Measurements from ENCODE around the gene SLC47A1.
"Not testable (repeated sequence)": the region's sequence is repeated elsewhere in the genome, so short reads cannot be mapped to it uniquely, and the experiment has no call there.

Gene SLC47A1

DNA sequence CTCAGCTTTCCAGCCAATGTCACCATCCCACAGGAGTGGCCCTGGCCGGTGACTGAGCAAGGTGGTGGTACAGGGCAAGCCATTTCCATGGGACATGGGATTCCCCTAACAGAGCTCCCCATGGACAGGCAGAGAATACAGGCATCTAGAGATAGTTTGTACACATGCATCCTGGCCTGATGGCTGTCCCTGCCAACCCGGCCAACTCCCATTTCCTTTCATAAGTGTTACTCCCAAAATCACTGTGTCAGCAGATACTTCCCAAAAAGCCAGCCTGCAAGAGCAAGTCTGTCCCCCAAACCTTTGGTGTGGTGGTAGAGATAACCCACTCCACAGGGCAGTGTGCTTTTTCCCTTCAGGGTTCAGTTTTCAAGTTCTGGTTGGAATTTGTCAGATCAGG lies 32.4 kb upstream of the SLC47A1 start:
- H3K4me3 ChIP-seq (ENCODE audit: severe bottlenecking), result no peak overlapping the region
- no peak overlapping the region for H3K27ac ChIP-seq (ENCODE audit: poor library complexity, severe bottlenecking)
- no peaks in the 10 kb centered on the region for H3K9me3 ChIP-seq (ENCODE audit: severe bottlenecking)
- H3K36me3 ChIP-seq (ENCODE audit: low read depth), result no peaks in the 10 kb centered on the region
- no peak for TF ChIP-seq CTCF (IDR thresholded peaks at IDR 0.05; ENCODE audit: poor library complexity, severe bottlenecking)
- ATAC-seq (ENCODE audit: low read depth) (no peak), DNase-seq (ENCODE audit: low spot score) (no peak)
- no peaks in the 10 kb centered on the region for H3K27me3 ChIP-seq (ENCODE audit: insufficient read depth, poor library complexity, severe bottlenecking)
- H3K4me1 ChIP-seq (ENCODE audit: insufficient read depth, poor library complexity, severe bottlenecking), result no peaks in the 10 kb centered on the region

DNA sequence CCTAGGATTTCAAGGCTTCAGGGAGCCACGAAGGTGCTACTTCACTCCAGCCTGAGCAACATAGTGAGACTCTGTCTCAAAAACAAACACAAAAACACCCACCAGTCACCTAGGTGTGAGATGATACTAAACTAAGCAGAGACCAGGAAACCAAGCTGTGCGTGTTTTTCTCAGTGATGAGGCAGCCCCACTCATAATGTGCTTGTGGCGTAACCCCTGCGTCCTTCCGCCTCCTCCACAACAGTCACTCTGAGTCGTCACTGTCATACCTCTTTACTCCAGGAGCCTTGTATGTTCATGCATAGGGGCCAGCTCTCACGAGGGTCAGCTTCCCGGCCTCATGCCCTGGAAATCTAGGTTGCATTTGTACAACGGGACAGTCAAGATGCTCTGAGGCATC lies 31.1 kb upstream of the SLC47A1 start:
- no peak overlapping the region for H3K27ac ChIP-seq (ENCODE audit: poor library complexity, severe bottlenecking)
- no peaks in the 10 kb centered on the region for H3K36me3 ChIP-seq (ENCODE audit: low read depth)
- no peak for ATAC-seq (ENCODE audit: low read depth)
- DNase-seq (ENCODE audit: low spot score), result no peak
- H3K27me3 ChIP-seq (ENCODE audit: insufficient read depth, poor library complexity, severe bottlenecking), result no peaks in the 10 kb centered on the region
- TF ChIP-seq CTCF (IDR thresholded peaks at IDR 0.05; ENCODE audit: poor library complexity, severe bottlenecking), result no peak
- no peaks in the 10 kb centered on the region for H3K9me3 ChIP-seq (ENCODE audit: severe bottlenecking)
- no peaks in the 10 kb centered on the region for H3K4me1 ChIP-seq (ENCODE audit: insufficient read depth, poor library complexity, severe bottlenecking)
- no peak overlapping the region for H3K4me3 ChIP-seq (ENCODE audit: severe bottlenecking)

DNA sequence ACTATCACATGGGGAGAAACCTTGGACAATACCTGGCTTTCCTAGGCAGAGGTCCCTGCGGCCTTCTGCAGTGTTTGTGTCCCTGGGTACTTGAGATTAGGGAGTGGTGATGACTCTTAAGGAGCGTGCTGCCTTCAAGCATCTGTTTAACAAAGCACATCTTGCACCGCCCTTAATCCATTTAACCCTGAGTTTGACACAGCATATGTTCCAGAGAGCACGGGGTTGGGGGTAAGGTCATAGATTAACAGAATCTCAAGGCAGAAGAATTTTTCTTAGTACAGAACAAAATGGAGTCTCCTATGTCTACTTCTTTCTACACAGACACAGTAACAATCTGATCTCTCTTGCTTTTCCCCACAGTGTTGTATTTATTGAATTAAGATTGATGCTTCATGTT lies 28.1 kb upstream of the SLC47A1 start:
- not testable (repeated sequence) for H3K4me1 ChIP-seq (ENCODE audit: insufficient read depth, poor library complexity, severe bottlenecking); H3K27me3 ChIP-seq (ENCODE audit: insufficient read depth, poor library complexity, severe bottlenecking); H3K4me3 ChIP-seq (ENCODE audit: severe bottlenecking); DNase-seq (ENCODE audit: low spot score); H3K36me3 ChIP-seq (ENCODE audit: low read depth); H3K9me3 ChIP-seq (ENCODE audit: severe bottlenecking); H3K27ac ChIP-seq (ENCODE audit: poor library complexity, severe bottlenecking); ATAC-seq (ENCODE audit: low read depth)

GRCh38 chr17:19507775-19508576 lies 25.7 kb upstream of the SLC47A1 start:
- H3K4me3 ChIP-seq (ENCODE audit: severe bottlenecking), result peak overlapping the region; percentile 73
- no peaks in the 10 kb centered on the region for H3K9me3 ChIP-seq (ENCODE audit: severe bottlenecking)
- peak overlapping the region; percentile 55 for H3K27ac ChIP-seq (ENCODE audit: poor library complexity, severe bottlenecking)
- no peaks in the 10 kb centered on the region for H3K27me3 ChIP-seq (ENCODE audit: insufficient read depth, poor library complexity, severe bottlenecking)
- DNase-seq (ENCODE audit: low spot score) (peak; percentile 77), ATAC-seq (ENCODE audit: low read depth) (peak; percentile 95)
- no peaks in the 10 kb centered on the region for H3K4me1 ChIP-seq (ENCODE audit: insufficient read depth, poor library complexity, severe bottlenecking)
- no peak for TF ChIP-seq CTCF (IDR thresholded peaks at IDR 0.05; ENCODE audit: poor library complexity, severe bottlenecking)
- H3K36me3 ChIP-seq (ENCODE audit: low read depth), result no peaks in the 10 kb centered on the region

DNA sequence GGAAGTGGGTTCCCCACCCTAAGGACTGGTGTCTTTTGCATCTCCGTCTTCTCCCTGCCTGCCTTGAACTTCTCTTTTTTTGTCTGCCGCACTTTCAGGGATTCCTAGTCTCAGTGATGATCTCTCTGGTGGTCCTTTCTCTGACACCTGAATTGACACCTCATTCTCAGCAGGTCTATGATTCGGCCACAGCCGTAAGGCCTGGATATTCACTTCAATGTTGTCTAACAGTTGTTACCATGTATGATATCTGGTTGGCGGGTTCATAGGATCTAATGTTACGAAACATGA lies 25.1 kb upstream of the SLC47A1 start:
- Histone ChIP-seq H3K4me3 (ENCODE audit: severe bottlenecking) (peak overlapping the region; percentile 73), H3K36me3 (ENCODE audit: low read depth) (no peaks in the 10 kb centered on the region), H3K9me3 (ENCODE audit: severe bottlenecking) (no peaks in the 10 kb centered on the region), H3K27ac (ENCODE audit: poor library complexity, severe bottlenecking) (peak overlapping the region; percentile 55), H3K4me1 (ENCODE audit: insufficient read depth, poor library complexity, severe bottlenecking) (no peaks in the 10 kb centered on the region), H3K27me3 (ENCODE audit: insufficient read depth, poor library complexity, severe bottlenecking) (no peaks in the 10 kb centered on the region)
- ATAC-seq (ENCODE audit: low read depth), result no peak
- TF ChIP-seq CTCF (IDR thresholded peaks at IDR 0.05; ENCODE audit: poor library complexity, severe bottlenecking), result no peak
- no peak for DNase-seq (ENCODE audit: low spot score)

DNA sequence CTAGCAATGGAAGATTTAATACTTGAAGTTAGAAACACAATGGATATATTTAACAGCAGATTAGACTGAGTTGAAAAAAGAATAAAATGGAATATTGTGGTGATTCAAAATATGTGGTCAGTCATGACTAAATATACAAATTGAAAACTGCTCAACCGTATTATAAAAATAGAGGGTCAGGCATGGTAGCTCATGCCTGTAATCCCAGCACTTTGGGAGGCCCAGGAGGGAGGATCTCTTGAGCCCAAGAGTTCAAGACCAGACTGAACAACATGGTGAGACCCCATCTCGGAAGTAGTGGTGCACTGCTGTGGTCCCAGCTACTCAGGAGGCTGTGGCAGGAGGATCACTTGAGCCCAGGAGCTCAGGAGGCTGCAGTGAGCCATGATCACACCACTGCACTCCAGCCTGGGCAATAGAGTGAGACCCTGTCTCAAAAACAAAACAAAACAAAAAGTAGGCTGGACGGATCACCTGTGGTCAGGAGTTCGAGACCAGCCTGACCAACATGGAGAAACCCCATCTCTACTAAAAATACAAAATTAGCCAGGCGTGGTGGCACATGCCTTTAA lies 24.3 kb upstream of the SLC47A1 start:
- not testable (repeated sequence) for H3K27ac ChIP-seq (ENCODE audit: poor library complexity, severe bottlenecking)

More for the DNA sequence above, 24.3 kb upstream of the SLC47A1 start:
- not testable (repeated sequence) for H3K27me3 ChIP-seq (ENCODE audit: insufficient read depth, poor library complexity, severe bottlenecking); DNase-seq (ENCODE audit: low spot score); H3K4me3 ChIP-seq (ENCODE audit: severe bottlenecking); H3K36me3 ChIP-seq (ENCODE audit: low read depth); ATAC-seq (ENCODE audit: low read depth); H3K9me3 ChIP-seq (ENCODE audit: severe bottlenecking); H3K4me1 ChIP-seq (ENCODE audit: insufficient read depth, poor library complexity, severe bottlenecking)

Data from RWPE2 (cell line).